ENCODE results near the gene NFKBIE.

The NFKBIE gene

DNA sequence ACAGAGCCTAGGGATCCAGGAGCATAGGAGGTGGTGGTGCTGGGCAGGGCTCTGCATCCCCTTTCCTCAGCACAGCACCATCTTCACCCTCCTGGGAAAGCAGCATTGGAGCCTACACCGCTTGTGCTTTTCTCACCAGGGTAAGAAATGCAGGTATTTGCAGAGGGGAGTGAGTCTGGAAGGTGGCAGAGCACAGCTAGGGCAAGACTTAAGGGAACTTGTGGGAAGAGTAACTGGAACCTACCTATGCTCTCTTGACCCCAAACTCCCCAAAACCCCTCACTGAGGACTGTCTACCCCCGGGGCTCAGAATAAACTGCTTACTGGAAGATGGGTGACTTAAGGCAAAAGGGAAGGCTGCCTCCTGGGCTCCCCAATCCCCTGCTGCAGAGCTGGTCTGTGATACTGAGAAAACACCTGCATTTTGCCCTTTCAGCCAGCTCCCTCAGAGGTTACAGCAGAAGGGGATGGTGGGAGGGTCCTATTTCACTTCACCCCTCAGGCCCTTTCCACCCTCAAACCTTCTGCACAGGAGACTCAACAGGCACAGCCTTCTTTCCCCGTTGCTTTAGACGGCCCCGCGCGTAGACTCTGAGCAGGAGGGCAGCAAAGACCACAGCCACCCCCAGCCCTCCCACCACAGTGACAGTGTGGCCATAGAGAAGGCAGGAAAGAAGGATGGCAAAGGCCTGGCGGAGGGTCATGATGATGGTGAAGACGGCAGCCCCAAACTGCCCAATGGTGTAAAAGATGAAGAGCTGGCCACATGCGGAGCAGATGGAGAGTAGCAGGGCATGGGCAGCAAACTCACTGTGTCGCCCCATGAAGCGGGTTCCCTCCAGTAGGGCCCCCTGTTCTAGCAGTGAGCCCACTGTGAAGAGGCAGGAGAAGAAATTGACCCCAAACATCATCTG lies 10.9 kb downstream of the NFKBIE start:
- Histone ChIP-seq H3K4me3 (no peak overlapping the region), H3K9me3 (no peaks in the 10 kb centered on the region), H3K36me3 (replicated peaks) (peaks cover 64% of the 10 kb centered on the region), H3K27me3 (ENCODE audit: low read depth) (no peaks in the 10 kb centered on the region), H3K4me1 (peaks cover 10% of the 10 kb centered on the region)
- DNase-seq (ENCODE audit: low spot score in 2 of 2), result peak in 1 of 2 experiments; percentile 37
- in situ Hi-C loops (cut with MboI; ENCODE audit: low sequenced_read_pairs), result no loop called here

DNA sequence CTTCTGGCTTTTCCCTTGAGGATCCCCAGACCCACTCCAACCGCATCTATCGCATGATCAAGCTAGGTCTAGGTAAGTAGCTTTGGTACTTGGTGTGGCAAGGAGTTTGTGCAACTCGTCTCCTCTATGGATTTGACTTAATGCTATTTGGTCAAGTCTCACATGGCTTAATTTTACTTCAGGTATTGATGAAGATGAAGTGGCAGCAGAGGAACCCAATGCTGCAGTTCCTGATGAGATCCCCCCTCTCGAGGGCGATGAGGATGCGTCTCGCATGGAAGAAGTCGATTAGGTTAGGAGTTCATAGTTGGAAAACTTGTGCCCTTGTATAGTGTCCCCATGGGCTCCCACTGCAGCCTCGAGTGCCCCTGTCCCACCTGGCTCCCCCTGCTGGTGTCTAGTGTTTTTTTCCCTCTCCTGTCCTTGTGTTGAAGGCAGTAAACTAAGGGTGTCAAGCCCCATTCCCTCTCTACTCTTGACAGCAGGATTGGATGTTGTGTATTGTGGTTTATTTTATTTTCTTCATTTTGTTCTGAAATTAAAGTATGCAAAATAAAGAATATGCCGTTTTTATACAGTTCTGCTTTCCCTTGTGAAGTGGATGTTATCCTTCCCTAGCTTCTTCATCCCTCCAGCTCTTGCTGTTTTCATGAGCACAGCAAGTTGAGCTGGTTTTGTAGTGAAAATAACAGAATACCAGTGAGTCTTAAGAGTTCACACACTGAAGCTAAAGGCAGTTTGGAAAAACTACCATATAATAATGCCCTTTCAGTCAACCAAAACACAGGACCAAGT lies 11.8 kb downstream of the NFKBIE start:
- Histone ChIP-seq H3K36me3 (replicated peaks) (peaks cover 74% of the 10 kb centered on the region), H3K9me3 (no peaks in the 10 kb centered on the region), H3K4me3 (no peak overlapping the region), H3K27me3 (ENCODE audit: low read depth) (no peaks in the 10 kb centered on the region), H3K4me1 (peaks cover 18% of the 10 kb centered on the region)
- peak in 1 of 2 experiments; percentile 86 for DNase-seq (ENCODE audit: low spot score in 2 of 2)
- in situ Hi-C loops (cut with MboI; ENCODE audit: low sequenced_read_pairs), result no loop called here

DNA sequence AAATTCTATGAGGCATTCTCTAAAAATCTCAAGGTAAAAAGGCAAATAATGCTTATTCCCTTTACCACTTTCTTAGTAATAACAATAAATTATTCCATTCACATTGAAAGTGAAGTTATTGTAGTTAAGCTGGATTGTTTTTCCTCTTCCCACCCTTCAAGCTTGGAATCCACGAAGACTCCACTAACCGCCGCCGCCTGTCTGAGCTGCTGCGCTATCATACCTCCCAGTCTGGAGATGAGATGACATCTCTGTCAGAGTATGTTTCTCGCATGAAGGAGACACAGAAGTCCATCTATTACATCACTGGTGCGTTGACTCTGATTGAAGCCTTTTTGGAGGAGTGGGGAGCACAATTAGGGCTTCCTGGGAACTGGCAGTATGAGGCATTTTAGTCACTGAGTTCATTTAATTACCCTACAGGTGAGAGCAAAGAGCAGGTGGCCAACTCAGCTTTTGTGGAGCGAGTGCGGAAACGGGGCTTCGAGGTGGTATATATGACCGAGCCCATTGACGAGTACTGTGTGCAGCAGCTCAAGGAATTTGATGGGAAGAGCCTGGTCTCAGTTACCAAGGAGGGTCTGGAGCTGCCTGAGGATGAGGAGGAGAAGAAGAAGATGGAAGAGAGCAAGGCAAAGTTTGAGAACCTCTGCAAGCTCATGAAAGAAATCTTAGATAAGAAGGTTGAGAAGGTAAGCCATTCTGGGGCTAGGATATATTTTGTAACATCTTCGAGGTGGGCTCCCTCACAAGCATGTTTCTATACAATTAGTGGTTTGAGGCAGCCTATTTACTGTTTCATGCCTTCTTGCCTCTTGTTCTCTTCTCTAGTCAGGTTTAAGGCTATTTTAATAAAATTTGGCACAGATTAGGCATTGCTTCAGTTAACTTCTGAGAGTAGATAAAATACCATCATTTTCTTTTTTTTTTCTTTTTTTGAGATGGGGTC lies 13.5 kb downstream of the NFKBIE start:
- Histone ChIP-seq H3K27me3 (ENCODE audit: low read depth) (no peaks in the 10 kb centered on the region), H3K4me1 (peaks cover 19% of the 10 kb centered on the region), H3K36me3 (replicated peaks) (peaks cover 89% of the 10 kb centered on the region), H3K9me3 (no peaks in the 10 kb centered on the region), H3K4me3 (no peak overlapping the region)
- DNase-seq (ENCODE audit: low spot score in 2 of 2), result no peak
- in situ Hi-C loops (cut with MboI; ENCODE audit: low sequenced_read_pairs), result no loop called here

DNA sequence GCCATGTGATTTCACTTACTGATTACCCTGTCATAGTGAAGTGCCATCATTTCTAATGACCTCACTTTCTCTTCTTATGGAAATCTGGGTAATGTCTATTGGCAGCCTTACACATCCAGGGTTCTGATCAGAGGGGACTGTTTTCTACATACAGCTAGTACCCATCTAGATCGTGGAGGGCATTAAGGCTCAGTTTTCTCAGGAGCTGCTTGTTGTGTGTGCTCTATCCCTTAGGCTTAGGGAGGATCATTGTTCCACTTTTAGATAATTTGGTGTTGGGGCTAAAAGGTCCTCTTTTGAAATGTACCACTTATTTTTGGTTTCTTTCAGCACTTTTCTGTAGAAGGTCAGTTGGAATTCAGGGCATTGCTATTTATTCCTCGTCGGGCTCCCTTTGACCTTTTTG lies 14.6 kb downstream of the NFKBIE start:
- H3K4me1 ChIP-seq, result peaks cover 16% of the 10 kb centered on the region
- no peaks in the 10 kb centered on the region for H3K27me3 ChIP-seq (ENCODE audit: low read depth)
- no peak for DNase-seq (ENCODE audit: low spot score in 2 of 2)
- in situ Hi-C loops (cut with MboI; ENCODE audit: low sequenced_read_pairs), result no loop called here
- H3K9me3 ChIP-seq, result no peaks in the 10 kb centered on the region
- H3K36me3 ChIP-seq (replicated peaks), result peaks cover 88% of the 10 kb centered on the region
- H3K4me3 ChIP-seq, result no peak overlapping the region

DNA sequence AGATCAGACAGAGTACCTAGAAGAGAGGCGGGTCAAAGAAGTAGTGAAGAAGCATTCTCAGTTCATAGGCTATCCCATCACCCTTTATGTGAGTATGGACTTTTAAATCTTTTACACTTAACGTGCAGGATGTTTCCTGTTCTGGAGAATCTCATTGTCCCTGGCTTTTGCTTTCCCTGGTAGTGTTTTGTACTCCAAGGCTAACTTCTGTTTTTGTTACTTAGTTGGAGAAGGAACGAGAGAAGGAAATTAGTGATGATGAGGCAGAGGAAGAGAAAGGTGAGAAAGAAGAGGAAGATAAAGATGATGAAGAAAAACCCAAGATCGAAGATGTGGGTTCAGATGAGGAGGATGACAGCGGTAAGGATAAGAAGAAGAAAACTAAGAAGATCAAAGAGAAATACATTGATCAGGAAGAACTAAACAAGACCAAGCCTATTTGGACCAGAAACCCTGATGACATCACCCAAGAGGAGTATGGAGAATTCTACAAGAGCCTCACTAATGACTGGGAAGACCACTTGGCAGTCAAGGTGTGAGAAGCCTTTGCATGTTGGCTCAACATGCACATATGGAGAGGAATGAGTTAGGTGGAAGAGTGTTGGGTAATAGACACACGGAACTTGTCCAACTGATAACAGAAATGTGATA lies 15.2 kb downstream of the NFKBIE start:
- H3K9me3 ChIP-seq, result no peaks in the 10 kb centered on the region
- in situ Hi-C loops (cut with MboI; ENCODE audit: low sequenced_read_pairs), result no loop called here
- no peak for DNase-seq (ENCODE audit: low spot score in 2 of 2)
- H3K4me3 ChIP-seq, result no peak overlapping the region; the same call in 1 of the 2 replicates
- no peaks in the 10 kb centered on the region for H3K27me3 ChIP-seq (ENCODE audit: low read depth)
- H3K4me1 ChIP-seq, result peaks cover 18% of the 10 kb centered on the region
- peaks cover 82% of the 10 kb centered on the region for H3K36me3 ChIP-seq (replicated peaks)

DNA sequence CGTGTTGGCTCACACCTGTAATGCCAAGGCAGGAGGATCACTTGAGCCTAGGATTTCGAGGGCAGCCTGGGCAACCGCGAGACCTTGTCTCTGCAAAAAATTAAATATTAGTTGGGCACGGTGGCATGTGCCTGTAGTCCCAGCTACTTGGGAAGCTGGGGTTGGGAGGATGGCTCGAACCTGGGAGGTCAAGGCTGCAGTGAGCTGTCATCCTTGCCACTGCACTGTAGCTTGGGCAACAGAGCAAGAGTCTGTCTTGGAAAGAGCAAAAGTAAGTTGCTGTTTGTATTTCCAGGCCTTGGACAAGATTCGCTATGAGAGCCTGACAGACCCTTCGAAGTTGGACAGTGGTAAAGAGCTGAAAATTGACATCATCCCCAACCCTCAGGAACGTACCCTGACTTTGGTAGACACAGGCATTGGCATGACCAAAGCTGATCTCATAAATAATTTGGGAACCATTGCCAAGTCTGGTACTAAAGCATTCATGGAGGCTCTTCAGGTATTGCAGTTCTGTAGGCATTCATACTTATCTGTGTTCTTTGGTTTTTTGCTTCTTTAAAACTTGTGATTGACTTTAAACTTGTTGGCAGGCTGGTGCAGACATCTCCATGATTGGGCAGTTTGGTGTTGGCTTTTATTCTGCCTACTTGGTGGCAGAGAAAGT lies 16.1 kb downstream of the NFKBIE start:
- Histone ChIP-seq H3K36me3 (replicated peaks) (peaks cover 73% of the 10 kb centered on the region), H3K4me1 (peaks cover 18% of the 10 kb centered on the region), H3K9me3 (no peaks in the 10 kb centered on the region), H3K27me3 (ENCODE audit: low read depth) (no peaks in the 10 kb centered on the region), H3K4me3 (peak overlapping the region; percentile 90)
- in situ Hi-C loops (cut with MboI; ENCODE audit: low sequenced_read_pairs), result loop anchor here (10.0 kb wide), 1 partner anchor 474 kb away; the partner anchor contains the start of gene VEGFA
- DNase-seq (ENCODE audit: low spot score in 2 of 2), result no peak

DNA sequence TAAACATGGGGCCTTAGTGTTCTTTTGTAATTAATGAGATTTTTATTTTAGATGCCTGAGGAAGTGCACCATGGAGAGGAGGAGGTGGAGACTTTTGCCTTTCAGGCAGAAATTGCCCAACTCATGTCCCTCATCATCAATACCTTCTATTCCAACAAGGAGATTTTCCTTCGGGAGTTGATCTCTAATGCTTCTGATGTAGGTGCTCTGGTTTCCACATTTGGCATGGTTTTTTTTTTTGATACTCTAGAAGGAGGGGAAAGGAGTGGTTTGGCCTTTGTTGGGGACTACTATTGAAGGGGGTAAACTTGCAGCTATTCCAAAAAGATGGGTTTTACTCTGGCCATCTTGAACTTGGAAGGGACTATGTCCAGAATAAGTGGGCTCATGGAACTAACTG lies 16.8 kb downstream of the NFKBIE start:
- H3K27me3 ChIP-seq (ENCODE audit: low read depth), result no peaks in the 10 kb centered on the region
- H3K9me3 ChIP-seq, result no peaks in the 10 kb centered on the region
- H3K36me3 ChIP-seq (replicated peaks), result peaks cover 66% of the 10 kb centered on the region
- no peak for DNase-seq (ENCODE audit: low spot score in 2 of 2)
- in situ Hi-C loops (cut with MboI; ENCODE audit: low sequenced_read_pairs), result loop anchor here (10.0 kb wide), 1 partner anchor 474 kb away; the partner anchor contains the start of gene VEGFA
- H3K4me3 ChIP-seq, result peak overlapping the region; percentile 90
- peaks cover 18% of the 10 kb centered on the region for H3K4me1 ChIP-seq

DNA sequence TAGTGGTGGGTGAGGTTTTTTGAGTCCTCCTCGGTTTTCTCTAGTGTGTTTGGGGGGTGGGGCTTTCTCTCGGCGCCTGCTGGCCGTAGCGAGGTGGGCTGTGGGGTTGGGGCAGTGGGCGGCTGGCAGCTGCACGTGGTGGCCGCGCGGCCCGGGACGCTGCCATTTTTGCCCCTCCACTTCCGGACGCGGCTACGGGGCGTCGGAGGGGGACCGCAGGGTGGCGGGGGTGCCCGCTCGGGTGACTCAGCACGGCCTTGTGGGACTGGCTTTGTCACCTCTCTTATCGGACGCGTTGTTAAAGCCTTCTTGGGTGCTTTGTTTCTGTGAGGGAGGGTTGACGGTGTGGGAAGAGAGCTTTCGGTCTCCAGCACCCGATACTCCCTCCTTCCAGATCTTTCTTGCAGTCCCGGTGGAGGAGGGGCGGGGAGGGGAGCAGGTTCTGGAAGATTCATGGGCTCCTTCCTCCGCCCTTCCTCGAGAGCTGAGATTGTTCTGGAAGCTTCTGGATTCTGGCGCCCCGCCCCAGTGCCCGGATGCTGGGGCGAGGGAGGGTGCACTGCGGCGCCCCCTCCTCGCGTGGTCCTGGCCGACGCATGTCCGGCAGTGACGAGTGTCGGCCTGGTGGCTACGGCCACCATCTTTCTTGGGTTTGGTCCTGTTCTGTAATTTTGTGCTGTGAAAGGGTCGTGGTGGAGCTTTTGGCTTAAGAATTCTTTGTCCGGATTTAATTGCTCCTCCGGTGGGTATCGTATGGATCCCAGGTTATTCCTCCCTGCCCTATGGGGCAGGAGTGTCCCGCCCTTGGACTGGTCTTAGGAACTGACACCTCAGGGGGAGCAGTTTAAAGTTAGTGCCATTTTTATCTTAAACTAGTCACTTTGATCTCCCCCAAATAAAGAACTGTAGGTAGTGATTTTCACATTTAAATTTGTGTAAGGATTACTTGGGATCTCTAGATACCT lies 17.7 kb downstream of the NFKBIE start:
- Histone ChIP-seq H3K4me3 (peak overlapping the region; percentile 90), H3K27me3 (ENCODE audit: low read depth) (no peaks in the 10 kb centered on the region), H3K36me3 (replicated peaks) (peaks cover 57% of the 10 kb centered on the region), H3K9me3 (no peaks in the 10 kb centered on the region), H3K4me1 (peaks cover 18% of the 10 kb centered on the region)
- in situ Hi-C loops (cut with MboI; ENCODE audit: low sequenced_read_pairs), result loop anchor here (10.0 kb wide), 1 partner anchor 473 kb away; the partner anchor contains the start of gene VEGFA
- peak in 1 of 2 experiments; percentile 74 for DNase-seq (ENCODE audit: low spot score in 2 of 2)

DNA sequence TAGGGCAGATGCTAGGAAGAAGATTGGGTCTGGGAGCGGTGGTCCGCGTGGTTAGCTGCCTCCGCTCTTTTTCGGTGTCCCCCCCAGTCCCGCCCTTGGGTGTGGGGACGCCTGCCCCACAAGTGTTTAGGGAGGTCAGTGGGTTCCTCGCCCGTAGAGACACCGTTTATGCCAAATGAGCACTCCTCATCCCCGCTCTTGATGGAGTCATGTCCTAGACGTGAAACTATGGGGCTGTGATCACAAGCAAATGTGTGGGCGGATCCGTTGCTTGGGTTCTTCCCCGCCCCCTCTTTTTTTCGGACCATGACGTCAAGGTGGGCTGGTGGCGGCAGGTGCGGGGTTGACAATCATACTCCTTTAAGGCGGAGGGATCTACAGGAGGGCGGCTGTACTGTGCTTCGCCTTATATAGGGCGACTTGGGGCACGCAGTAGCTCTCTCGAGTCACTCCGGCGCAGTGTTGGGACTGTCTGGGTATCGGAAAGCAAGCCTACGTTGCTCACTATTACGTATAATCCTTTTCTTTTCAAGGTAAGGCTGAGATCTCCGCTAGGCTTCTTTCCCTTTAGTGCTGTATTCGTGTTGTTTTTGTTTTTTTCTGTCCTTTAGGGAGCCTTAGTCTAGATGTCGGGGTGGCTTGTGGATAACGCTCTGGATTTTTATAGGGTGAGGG lies 18.6 kb downstream of the NFKBIE start, which contains the start of gene HSP90AB1:
Gene HSP90AB1, plus strand, starts transcription at position 439 of the 675 bp plus-strand sequence. CDS start 1,529 bp downstream, outside the sequence.
- no peaks in the 10 kb centered on the region for H3K9me3 ChIP-seq
- H3K4me1 ChIP-seq, result peaks cover 18% of the 10 kb centered on the region
- in situ Hi-C loops (cut with MboI; ENCODE audit: low sequenced_read_pairs), result loop anchor here (10.0 kb wide), 1 partner anchor 472 kb away; the partner anchor contains the start of gene VEGFA
- H3K4me3 ChIP-seq, result peak within 1 kb of the TSS; percentile 90
- peaks cover 49% of the 10 kb centered on the region for H3K36me3 ChIP-seq (replicated peaks)
- DNase-seq (ENCODE audit: low spot score in 2 of 2), result peak; percentile 97
- no peaks in the 10 kb centered on the region for H3K27me3 ChIP-seq (ENCODE audit: low read depth)

DNA sequence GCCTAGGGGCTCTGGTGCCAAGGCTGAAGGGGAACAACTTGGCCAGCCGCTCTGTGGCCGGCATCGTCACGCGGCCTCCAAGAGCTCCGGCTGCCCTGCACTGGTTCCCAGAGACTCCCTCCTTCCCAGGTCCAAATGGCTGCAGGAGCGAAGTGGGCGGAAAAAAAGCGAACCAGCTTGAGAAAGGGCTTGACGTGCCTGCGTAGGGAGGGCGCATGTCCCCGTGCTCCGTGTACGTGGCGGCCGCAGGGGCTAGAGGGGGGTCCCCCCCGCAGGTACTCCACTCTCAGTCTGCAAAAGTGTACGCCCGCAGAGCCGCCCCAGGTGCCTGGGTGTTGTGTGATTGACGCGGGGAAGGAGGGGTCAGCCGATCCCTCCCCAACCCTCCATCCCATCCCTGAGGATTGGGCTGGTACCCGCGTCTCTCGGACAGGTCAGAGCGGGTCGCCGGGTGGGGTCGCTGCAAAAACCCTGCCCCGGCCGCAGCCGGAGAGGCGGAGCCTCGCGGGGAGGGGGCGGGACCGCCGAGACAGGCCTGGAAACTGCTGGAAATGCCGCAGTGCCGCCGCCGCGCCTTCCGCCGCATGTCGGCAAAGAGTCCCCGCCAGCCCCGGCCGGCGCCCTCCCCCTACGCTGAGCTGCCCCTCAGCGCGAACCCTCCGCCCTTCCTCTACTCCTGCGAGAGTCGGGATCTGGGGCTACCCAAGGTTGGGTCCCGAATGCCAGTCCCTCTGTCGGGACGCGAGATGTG lies 19.3 kb downstream of the NFKBIE start:
- H3K9me3 ChIP-seq, result no peaks in the 10 kb centered on the region
- peaks cover 41% of the 10 kb centered on the region for H3K36me3 ChIP-seq (replicated peaks)
- in situ Hi-C loops (cut with MboI; ENCODE audit: low sequenced_read_pairs), result loop anchor here (10.0 kb wide), 1 partner anchor 471 kb away; the partner anchor contains the start of gene VEGFA
- no peaks in the 10 kb centered on the region for H3K27me3 ChIP-seq (ENCODE audit: low read depth)
- peaks cover 18% of the 10 kb centered on the region for H3K4me1 ChIP-seq
- peak overlapping the region; percentile 90 for H3K4me3 ChIP-seq
- DNase-seq (ENCODE audit: low spot score in 2 of 2), result peak; percentile 68 to 94
